NCI-H1105 (cell line): ENCODE measurements around the gene APBA1.
A peak's percentile ranks its signal among the peaks of the same experiment; 100 is the strongest.

Experiments
- DNase-seq: peaks from one replicate; lab custom pipeline; 2025; lab: John Stamatoyannopoulos, UW

APBA1 gene

DNA sequence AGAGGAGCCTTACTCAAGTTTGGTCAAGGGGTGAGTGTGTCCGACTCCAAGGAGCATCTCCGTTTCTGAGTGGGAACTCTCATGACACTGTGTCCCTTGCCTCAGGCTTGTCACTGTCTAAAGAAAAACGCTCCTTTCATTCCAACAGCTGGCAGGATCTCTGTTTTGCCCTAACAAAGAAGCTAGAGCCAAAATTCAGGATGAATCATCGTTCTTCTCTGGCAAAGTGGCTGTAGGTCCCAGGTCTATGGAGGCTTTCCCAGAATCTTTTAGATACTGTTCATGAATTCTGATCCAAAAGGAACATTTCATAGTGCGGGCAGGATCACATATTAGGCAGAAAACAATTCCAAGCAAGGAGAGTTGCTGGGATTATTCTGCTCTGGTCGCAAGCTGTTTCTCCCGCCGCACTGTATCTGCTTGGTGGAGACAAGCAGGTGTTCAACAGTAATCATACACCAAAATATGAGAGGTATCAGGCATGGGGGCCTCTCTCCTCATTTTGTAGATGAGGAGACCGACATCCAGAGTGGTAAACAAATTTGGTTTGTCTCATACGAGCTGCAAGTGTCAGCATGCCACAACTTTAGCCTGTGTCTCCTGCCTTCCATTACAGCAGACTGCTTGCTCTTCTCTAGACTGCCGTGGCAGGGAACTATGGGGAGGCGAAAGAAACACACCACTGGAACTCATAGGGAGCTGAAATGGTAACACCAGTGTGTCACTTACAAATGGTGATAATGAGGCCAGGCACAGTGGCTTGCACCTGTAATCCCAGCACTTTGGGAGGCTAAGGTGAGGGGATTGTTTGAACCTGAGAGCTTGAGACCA lies 274.6 kb downstream of the APBA1 start:
- no peak for DNase-seq

DNA sequence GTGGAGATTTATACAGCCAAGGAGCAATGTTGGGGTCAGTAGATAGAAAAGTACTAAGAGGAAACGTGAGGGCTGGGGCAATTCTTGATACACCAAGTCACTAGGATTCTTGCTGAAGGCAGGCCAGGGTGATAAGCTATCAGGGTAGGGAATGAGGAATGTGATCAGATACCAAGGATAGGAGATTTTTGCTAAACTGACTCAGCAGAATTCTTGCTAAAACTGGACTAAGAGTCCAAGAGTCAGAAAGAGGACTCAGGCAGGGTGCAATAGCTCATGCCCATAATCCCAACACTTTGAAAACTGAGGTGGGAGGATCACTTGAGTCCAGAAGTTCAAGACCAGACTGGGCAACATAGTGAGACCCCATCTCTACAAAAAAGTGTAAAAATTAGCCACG lies 275.4 kb downstream of the APBA1 start:
- DNase-seq = no peak

DNA sequence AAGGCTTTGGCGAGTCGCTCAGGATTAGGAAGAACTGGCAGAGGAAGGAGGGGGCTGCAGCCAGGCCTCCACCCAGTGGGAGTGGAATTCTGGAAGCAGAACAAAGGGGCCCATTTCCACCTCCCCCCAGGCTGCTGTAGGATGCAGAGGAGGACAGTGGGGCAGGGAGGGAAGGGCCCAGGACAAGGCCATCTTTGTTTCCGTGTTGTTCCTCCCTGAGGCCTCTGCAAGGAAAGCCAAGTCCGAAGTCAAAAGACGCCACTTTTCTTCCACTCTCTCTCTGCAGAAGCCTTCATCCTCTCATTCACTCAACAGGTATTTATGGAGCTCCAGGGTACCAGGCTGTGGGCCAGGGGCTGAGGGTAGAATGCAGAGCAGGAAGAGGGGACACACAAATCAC lies 276.5 kb downstream of the APBA1 start:
- DNase-seq = no peak

DNA sequence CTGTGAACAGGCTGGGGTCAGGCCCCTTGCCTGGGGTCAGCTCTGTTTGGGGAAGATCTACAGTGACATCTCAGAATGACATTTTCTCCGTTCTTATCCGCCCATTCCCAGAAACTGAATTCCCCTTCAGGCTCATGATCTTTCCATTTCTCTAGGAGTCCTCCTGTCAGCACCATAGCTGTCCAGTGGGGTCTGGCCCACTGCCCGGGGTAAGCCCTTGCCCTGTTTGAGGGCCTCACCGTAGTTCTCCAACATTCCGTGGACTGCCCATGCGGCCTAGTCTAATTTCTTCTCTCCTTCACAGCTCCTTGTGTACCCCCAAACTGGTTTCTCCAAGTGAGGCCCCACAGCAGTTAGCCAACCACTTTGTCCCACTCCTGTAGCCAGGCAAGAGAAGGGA lies 278.7 kb downstream of the APBA1 start:
- no peak for DNase-seq

DNA sequence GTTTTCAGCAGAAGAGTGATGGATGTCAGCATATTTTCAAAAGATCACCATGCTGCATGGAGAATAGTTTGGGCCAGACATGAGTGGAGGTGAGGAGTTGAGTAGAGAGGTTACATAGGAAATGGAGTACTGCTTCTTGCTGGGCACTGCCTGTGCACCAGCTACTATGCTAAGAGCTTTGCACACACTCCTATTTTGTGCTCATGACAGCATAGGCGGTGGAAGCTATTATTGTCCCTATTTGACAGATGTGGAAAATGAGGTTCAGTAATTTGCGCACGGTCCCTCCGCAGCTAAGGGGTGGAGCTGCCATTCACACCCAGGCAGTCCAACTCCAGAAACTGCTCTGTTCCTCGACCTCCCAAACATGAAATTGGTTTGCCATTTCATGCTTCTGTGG lies 279.3 kb downstream of the APBA1 start:
- no peak for DNase-seq

DNA sequence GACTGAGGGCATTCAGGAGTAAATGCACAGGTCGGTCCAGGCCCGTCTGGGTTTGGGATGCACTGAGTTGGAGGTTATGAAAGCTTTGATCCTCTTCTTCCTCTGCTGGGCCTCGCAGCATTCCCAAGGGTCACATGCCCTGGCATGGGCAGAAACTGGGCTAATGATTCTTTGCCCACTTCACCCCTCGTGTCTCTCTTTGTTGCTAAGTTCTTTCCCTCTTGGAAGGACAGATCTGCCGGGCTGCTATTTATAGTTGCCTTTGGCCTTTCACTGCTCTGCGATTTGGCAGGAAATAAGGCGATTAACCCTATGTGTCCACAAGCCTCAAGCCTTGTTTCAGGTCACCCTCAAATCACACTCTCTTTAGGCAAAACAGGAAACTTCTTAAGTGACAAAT lies 280.2 kb downstream of the APBA1 start:
- no peak for DNase-seq

DNA sequence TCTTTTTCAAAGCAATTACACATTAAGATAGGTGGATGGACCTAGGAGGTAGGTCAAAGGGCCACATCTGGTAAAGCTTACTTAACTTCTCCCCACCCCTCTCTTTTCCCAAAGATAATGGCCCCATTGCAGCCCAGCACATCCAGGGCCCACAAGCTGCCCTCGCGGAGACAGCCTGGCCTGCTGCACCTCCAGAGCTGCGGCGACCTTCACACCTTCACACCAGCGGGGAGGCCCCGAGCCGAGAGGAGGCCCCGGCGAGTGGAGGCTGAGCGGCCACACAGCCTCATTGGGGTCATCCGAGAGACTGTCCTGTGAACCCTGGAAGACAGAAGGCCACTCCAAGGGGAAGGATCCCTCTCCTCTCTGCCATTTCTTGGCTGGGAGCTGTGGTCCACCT lies 280.7 kb downstream of the APBA1 start:
- DNase-seq = no peak

DNA sequence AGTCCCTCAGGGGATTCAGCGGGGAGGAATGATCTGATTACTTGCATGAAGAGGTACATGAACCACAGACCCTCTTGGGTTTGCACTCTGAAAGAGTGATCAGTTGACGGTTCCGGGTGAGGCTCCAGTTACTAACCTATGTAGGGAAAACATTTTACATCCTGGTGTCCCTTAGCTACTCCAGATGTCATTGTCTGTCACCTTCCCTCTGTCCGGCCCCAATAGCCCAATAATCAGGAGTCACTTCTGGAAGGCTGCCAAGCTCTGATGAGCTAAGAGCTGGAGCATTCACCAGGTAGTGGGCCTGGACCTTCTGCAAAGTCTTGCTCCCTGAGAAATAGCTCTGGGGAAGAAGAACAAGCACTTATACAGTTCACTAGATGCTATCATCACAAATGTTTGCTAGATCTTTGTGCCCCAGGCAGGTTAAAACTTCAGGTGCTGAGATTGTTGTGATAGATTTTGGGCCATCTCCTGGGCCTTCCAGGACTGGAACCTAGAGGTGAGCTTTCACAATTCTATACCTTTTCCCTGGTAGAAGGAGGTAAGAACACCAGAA lies 282.7 kb downstream of the APBA1 start:
- DNase-seq = no peak

DNA sequence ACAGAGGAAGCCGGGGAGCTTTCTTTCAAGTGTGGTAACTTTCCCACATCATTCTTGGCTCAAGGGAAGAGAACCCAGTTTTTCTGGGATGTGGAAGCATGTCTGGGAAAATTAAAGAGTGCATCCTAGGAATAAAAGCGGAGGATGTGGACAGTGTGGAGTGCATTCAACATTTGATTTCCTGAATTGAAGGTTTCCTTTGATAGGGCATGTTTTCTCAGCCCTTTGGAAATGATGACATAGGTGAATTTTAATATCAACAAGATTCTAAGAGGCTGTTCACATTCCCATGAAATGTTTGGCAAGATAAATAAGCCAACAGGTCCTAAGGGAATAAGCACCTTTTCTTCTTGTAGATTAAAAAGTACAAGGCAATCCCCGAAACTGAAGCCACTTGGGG lies 283.6 kb downstream of the APBA1 start:
- no peak for DNase-seq

DNA sequence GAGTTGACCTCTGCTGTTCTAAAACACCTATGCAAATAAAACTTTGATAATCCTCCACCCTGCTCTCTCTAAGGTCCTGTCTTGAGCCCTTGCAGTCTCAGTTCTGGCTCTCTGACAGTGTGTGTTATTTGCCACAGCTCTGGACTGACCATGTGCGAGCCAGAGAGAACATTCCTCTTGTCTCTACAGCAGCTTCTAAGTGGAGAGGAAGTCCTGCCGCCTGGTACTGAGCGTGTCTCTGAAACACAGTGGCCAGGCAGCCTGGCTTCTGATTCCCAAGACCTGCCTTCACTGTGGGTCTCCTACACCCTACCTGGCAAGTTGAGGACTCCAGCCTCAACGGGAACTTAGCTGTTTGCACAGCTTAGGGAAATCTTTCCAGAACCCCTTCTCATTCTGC lies 285.5 kb downstream of the APBA1 start:
- DNase-seq = no peak

DNA sequence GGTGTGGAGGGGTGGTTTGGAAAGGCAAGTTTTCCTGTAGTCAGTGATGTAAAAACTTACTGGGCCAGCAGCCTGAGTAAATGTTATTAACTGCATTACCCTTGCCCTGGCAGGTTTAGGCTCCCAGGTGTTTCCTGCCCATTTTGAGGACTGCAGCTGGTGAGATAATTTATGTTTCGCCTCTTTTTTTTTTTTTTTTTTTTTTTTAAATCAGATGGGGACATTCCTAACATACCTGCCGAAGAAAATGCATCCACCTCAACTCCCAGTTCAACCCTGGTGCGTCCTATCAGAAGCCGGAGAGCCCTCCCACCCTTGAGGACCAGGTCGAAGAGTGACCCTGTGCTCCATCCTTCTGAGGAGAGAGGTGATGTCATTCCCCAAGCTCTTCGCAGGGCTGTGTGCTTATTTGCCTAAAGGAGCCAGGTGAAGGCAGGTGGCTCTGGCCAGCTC lies 286.6 kb downstream of the APBA1 start:
- DNase-seq = peak; percentile 84

DNA sequence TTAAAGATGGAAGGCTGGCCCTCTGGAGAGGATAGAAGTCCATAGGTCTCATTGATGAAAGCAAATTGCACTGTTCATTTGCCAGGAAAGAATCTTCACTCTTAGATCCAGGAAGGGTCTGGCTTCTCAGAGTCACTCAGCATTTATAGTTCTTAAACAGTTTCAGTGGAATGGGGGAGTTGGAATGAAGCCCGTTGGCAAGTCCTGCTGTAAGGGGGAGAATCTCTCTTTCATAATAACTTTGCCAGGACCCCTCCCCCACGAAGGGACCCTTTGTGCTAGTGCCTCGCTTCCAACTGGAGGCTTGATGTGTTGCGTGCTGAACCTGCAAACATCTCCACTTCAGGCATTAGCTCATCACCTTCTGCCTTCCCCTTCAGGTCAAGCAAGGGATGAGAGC lies 290.0 kb downstream of the APBA1 start:
- DNase-seq = no peak

DNA sequence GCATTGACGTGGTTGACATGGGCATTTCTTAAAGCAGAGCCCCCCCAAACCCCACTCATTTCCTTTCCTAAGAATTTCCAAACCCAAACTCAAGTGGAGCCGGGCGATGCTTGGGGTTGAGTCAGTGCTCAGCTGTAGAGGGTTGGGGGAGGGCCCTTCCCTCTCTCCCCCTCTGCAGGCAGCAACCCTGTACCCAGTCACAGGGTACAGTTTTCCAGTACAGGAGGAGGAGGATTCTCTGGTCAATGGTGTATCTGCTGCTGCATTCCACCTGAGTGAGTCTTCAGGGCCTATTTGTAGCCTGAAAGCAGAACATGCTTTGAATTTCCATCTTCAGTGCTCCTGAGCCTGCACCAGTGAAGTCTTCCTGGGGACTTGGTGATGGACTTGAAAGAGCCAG lies 291.4 kb downstream of the APBA1 start:
- DNase-seq = no peak

DNA sequence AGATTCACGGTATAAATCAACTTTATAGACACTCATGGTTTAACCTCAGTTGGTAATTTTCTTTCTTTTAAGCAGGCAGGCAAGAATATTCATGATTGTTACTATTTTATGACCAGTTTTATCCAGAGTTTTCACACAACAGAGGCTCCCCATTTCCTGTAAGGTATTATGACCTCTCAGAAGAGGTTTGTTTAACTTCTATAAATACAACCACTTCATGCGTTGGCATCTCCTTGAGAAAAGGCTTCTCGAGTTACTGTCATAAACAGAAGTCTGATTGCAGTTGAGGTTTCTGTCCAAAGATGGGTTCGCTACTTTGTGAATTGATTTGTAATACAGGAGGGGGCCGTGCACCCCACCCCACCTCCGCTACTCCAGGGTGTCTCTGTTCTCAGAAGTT lies 291.9 kb downstream of the APBA1 start:
- DNase-seq = no peak

DNA sequence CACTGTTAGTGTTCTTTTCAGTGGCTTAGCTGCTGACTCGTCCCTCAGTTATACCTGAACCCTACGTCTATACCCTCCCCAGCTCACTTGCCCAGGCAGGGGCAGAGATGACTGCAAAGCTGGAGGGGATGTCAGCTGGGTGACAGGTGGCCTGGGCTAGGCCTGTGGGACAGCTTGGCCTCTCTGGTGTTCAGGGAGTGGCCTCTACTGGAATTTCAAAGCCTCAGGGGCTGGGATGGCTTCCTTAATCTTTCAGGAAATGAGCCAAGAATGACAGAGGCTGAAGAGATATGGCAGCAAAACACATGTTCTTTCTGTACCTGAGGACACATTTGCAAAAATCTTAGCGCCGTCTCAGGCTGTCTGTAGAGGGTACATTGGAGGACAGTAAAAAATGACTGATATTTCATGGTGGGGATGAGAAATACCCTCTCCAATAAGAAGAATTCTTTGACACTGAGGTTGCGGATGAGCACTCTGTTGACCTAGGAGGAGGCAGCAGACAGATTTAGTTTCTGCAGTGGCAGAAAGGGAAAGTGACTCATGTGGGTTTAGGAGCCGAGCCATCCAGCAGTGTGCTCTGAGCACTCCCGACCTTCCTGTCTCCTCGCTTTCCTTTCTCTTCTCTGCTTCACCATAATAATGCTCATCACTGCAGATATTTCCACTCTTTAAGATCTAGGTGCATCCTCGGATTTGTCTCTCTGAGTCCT lies 292.7 kb downstream of the APBA1 start:
- no peak for DNase-seq

DNA sequence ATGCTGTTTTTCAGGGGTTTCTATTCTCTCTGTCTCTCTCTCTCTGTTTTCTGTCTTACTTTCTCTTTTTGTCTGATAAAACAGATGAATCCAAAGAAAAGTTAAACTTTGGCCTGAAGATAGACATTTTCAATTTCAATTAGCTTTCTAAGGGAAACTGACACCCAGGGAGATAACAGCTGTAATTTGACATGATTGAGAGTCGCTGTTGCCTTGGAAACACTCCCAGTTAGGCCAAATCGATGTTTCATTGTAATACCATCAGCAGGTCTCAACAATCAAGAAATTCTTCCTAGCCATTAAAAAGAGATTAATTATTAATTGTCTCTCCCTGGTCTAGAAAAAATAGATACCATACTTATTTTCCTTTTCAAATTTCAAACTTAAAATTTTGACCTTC lies 294.2 kb downstream of the APBA1 start:
- DNase-seq = no peak
